Right forelimb (tissue), 1 donor: Measurements from ENCODE around the gene POU4F1.

ENCODE experiments used
- DNase-seq: peaks from one replicate; pipeline ENCODE4 v3.0.0-alpha.2; 2018

POU4F1 gene

DNA sequence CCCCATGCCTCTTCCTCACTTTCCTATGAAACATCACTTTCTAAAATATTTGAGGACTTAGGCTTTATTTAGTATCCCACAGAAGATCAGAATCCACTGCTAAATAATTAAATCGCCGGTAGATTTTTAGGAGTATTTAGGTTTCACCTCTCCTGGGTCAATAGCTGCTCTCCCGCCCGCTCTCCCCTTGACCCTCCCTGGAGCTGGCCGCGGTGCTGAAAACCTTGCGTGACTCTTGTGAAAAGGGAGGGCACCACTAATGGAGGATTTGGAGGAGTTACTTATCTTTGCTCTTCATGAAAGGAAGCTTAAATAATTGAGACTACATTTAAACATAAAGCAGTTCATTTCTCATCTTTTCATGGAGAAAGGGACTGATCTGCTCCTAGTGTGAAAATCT is 14.1 kb downstream of the POU4F1 start:
- no peak for DNase-seq

DNA sequence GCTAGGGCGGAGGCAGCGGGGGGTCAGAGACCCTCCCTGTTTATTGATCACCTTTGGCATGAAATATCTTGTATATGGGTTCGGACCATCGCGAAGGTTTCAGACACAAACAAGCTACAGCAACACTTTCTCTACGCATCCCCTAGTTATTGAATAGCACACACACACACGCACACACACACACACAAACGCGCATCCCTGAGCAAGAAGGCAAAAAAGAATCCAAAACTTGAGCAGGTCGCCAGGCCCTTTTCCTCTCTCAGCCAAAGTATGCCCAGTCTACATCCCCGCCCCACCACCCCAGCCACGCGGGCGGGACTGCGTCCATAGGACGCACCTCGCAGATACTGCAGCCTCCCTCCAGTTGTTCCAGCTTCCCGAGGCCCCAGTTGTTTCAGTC is 16.0 kb downstream of the POU4F1 start:
- DNase-seq: no peak

DNA sequence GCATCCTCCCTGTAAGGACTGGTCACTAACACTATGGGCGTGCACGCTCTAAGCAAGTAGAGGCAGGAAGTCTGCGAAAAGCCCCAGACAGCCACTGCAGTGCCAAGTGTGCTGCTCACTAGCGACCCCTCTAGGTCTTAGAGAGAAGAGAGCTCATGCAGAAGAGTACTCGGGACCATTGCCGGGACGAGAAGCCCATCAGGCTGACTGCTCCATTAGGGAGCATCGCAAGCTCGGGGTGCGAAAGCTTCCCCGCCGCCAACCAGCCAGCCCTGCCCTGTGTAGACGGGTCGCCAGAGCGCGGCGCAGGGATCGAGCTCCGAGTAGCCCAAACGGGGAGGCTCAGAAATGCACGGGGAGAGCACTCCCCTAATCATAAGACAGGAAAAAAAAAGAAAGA is 16.6 kb downstream of the POU4F1 start:
- no peak for DNase-seq

DNA sequence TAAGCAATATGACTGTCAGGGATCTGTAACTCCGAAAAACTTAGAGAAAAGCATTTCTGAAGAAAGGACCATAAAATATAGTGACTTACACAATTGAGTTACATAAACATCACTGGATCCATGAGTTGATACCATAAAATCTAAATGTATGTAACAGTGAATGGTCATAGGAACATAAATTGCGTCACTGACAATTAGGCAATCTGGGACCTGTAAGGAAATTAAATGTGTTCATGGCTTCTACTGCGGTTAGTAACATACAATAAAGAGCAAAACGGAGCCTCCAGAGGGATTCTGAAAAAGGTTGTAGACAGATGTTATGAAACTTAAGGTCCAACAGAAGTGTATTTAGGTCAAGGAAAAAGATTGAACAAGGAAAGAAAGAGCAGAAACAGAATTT is 27.1 kb downstream of the POU4F1 start:
- DNase-seq: no peak

DNA sequence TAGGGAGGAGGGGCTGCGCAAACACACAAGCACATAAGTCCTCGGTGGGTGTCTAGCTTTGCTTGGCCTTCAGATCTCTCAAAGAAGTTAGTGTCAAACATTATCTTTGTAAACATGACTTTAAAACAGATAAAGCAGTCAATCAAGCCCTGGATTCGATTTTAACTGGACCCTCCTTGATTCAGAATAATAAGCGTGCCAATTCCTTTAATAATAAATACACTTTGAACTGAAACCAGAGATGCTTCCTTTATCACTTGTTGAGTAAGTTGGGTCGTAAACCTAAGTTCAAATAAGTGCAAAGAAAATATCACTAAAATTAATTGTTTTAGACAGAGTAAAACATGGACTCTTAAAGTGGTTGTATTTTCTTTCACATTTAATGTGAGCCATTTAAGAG is 30.9 kb downstream of the POU4F1 start:
- DNase-seq: no peak

DNA sequence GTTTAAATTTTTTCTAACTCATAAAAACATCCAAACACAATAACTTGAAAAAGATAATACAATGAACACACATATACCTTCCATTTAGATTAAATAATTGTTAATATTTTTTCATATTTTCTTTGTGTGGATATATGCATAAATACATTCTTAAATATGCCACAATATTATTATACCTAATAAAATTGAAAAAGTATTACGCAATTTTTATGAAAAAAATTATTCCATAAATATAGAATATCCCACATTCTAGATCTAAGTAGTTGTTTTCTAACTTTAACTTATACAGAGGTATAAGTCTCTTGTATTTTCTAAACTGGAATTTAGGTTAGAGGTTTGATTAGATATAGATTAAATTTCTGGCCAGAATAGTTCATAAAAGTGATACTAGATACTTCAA is 34.3 kb downstream of the POU4F1 start:
- DNase-seq: no peak

DNA sequence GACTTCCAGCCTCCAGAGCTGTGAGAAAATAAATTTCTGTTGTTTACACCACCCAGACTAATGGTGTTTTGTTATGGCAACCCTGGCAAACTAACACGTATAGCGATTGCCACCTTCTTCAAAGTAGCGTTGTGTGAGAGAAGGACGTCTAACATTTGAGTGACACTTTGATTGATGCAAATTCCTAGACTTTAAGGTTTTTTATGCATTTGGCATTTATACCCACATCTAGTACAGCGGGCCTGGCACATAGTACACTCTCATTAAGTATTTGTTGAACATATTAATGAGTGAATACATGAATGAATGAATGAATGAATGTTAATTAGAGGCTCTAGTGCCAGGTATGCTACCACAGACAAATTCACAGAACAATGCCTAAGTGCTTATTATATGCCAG is 36.7 kb downstream of the POU4F1 start:
- no peak for DNase-seq

DNA sequence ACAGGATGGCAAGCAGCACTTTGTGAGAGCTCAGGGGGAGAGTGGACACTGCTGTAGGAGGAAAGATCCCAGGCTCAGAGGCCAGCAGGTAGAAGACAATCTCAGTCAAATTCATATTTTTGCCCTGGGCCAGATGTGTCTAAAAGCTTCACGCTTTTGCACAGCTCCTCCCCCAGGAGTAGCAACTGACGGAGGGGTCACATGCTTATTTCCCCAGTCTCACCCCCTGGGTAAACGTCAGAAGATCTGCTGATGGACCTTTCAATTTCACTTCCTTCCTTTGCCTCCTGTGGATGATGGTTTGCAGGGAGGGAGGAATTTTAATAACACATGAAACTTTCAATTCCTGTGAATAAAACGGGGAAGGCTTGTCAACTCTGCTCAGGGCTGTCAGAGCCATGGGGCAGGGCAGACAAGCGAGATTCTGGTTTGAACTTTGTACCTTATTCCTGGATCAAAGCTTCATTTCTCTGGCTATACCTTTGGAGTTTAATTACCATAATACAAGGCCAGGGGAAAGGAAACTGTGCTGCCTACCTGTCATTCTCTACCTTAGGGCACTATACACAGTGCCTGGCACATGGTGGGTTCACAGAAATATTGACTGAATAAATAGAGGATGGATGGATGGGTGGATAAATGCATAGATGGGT is 41.0 kb downstream of the POU4F1 start:
- DNase-seq: no peak
